GM19193 (cell line): ENCODE data around the gene DGKH.

Experiments used
- POLR2A ChIP-seq: IDR thresholded peaks from 4 replicates; pipeline ENCODE4 v1.6.1; 2011; ENCODE audit not compliant: insufficient read depth, insufficient read length; ENCODE audit errors: extremely low read depth

The DGKH gene

DNA sequence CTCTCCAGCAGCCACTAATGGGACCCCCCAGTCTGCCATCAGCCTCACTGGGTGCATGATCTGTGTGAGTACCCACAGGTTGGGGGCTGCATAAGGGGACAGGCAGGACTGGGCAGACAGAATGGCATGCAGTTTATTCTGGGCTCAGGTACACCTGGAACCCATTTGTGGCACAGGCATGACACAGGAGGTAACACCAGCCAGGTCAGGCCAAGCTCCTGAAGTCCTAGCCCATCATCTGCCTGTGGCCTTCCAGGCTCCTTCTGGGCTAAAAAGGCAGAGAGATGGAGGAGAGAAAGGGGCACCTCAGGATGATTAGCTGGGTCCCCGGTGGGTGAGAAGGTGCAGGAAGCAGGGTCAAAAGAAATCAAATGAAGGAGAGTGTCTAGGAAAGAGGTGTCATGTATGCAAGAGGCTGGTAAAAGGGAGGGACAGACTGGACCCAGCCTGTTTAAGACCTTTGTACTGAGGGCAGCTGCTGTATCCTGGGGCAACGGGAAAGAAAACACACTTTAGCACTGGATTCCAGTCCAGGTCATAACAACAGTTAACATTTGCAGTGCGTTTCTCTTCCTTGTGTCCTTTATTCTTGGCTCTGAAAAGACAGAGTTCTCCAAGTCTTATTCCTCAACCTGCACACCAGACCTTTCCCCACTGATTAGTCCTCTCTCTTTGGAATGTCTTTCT lies 20.2 kb upstream of the DGKH start:
- no peak for TF ChIP-seq POLR2A

DNA sequence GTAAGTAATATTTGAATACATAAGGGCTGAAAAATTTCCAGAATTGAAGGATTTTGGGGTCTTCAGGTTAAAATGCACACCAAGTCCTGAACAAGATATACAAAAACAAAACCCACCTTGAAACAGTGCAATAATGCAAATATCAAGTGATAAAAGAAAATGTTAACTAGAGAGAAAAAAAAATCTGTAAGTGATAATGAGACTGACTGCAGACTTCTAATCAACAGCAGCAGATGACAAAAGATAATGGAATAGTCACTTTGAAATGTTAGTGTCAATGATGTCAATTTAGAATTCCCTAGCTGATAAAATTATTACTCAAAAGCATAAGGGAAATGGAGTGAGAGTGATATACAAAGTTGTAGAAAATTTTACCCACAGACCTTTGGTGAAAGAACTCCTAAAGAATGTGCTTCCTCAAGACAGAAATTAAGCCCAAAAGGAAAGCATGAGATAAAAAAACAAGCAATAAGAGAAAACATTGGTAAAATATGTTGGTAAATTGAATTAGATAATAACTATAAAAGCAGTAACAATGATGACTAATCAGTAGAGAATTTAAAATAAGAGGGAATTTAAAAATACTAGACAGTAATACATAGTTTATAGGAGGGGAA lies 12.4 kb upstream of the DGKH start:
- TF ChIP-seq POLR2A, result no peak

DNA sequence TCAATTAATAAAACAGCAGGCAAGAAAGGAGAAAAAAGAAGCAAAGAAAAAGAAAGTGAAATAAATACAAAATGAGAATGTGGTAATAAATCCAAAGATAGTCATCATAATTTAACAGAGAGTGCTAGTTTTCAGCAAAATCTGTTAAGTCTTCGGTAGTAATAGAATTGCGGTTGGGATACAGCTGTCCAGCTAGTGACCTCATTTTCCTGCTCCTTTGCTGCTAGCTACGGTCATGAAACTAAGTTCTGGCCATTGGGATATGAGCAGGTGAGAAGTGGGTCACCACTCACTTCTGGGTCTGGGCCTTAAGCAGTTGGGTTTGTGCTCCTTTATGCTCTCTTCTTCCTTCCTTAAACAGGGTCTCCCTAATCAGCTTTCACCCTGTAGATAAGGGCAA lies 11.7 kb upstream of the DGKH start:
- TF ChIP-seq POLR2A, result no peak

DNA sequence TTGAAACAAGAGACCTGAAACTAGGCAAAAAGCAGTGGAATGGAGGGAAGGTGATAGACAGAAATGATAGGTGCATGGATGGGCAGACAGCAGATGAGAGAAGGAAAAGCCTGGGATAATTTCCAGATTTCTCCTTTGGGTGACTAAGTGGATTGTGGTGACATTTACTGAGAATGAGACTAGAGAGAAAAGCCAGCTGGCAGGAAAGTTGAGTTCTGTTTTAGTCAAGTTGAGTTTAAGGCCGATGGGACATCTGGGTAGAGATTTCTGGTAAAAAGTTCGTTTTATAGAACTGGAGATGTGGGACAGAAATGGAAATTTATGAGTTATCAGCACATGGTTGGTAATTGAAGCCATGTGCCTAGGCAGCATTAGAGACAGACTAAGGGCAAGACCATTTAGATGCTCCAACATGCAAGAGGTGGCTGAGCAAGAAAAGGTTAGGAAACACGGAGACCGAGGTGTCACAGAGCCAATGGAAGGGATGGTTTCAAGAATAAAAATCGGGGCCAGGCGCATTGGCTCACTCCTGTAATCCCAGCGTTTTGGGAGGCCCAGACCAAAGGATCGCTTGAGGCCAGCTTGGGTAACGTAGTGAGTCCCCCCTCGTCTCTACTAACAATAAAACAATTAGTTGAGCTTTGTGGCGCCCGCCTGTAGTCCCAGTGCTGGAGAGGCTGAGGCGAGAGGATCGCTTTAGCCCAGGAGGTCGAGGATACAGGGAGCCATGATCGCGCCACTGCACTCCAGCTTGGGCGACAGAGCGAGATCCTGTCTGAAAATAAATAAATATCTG lies 9.6 kb upstream of the DGKH start:
- TF ChIP-seq POLR2A, result no peak

DNA sequence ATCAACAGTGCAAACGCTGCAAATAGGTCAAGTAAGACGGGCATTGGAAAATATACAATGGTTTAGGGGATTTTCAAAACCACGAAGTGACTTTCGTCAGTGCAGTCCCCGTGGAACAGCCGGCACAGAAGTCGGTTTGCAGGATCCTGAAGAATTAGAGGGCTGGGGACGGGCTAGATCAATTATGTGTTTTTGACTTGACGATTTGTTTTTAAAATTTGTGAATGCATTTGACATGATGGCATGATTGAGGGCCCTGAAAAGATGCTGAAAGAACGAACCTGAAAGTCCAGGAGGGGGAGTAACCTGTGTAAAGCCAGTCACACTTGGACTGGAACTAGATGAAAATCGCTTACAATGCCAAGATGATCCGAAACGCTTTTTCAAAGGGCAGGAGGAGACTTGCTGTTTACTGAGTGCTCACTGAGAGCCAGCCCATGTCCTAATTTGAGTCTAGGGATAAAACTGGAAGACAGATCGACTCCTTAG lies 8.9 kb upstream of the DGKH start:
- TF ChIP-seq POLR2A, result no peak

DNA sequence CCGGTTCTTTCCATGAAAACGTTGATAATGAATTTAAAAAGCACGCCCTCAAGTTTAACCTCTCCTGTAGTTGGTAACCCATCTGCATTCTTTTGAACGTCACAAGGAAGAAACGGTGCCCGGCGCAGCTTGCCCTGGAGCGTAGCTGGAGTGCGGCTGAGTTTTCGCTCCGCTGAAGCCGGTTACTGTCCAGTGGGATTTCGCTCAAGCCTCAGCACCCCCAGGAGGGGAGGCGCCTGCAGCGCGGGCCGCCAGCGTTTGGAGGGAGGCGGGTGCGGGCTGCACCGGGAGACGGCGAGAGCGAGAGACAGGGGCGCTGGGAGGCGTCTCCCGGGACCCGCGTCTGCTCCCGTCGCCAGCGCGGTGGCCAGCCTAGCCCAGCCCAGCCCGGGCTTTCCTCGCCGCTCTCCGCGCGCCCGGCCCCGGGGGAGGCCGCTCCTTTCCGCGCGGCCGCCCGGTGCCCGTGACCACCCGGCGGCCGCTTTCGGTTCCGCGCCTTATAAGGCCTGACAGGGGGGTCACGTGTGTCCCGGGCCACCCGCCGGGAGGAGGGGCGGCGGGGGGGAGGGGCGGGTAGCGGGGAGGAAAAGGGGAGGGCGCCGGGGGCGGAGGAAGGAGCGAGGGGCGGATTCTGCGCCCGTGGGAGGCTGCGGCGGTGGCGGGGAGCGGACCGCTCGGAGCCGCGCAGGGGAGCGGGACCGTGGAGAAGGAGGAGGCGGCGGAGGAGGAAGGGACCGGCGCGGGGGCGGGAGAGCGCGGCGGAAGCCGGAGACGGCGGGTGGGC lies 8.3 kb upstream of the DGKH start:
- TF ChIP-seq POLR2A, result peak; percentile 98

DNA sequence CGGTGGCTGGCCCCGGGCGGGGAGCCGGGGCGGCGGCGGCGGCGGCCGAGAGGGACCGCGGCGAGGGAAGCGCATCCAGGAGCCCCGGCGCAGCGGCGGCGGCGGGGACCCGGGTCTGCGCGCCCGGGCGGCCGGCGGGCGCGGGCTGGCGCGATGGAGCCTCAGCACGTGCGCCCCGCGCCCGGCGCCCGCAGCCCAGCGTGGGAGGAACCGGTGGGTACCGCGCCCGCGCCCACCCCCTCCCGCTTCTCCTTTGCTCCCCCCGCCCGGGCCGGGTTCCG lies 7.8 kb upstream of the DGKH start:
- TF ChIP-seq POLR2A, result no peak

DNA sequence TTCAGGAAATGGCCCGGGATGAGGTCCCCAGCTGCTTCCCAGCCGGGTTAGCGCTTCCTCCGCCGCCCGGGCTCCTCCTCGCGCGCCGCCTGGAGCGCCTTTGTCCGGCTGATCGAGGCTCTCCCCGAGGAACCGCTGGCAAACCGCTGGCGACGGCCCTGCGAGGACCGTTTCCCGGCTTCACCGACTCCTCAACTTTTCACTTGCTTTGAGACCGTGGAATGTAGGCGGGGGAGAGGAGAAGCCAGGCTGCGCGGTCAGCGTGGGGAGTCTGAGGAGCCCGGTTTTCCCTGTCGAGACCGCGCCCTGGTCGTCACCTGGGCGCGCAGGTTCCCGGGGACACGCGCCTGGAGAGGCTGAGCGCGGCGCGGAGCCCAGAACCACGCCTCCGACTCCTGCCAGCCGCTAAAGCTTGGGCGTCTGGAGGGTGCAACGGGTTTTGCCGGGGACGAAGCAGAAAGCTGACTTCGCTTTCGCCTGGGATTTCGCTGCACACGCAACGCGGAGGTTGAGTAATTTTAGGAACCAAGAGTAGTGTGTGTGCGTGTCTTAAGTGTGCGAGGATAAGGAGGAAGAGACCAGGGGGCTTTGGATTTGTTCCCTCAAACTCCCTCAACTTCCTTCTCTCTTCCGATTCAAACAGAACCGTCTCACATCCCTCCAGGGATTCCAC lies 7.3 kb upstream of the DGKH start:
- peak; percentile 38 for TF ChIP-seq POLR2A

DNA sequence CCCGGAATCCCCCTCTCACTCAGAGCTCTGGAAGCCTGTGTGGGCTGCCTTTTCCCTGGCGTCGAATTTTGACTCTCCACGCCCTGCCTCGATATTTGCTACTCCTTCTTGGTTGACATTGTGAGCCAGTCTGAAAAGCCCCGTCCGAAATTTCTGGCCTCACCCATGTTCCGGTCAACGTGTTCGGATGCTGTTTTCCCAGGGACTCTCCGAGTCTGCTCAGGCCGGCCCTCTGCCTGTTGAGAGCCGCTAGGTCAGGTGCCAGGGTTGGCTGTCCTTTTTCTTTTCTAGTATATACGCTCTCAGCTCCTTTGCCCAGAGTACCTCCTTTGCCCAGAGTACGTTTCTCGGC lies 6.8 kb upstream of the DGKH start:
- TF ChIP-seq POLR2A, result peak; percentile 35

DNA sequence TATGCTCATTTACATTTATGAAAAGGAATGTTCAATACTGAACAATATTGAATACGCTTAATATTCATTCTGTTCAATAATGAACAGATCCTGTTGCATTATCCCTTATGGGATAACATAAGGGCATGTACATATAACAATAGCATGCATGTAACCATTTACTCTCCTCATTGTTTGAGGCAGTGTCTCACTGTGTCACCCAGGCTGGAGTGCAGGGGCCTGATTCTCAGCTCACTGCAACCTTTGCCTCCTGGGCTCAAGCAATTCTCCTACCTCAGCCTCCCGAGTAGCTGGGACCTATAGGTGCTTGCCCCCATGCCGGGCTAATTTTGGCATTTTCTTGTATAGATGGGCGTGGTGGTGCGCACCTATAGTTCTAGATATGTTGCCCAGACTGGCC lies 4.8 kb upstream of the DGKH start:
- no peak for TF ChIP-seq POLR2A

DNA sequence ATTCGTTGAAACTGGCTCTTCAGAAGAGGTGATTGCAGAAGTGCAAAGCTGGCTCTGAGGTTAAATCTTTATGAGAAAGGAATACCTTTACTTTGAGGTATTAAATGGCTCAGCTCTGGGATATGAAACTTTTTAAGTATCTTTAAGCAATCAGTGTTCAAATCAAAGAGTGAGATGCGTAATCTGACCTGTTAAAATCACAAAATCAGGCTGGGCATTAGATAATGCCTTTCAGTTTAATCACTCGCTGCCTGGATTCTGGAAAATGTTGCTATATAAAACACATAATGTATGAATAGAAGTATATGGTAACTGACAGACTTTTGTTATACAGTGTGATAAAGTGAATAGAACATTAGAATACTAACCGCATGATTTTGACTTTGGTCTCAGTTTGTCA lies 2.0 kb upstream of the DGKH start:
- TF ChIP-seq POLR2A, result no peak

DNA sequence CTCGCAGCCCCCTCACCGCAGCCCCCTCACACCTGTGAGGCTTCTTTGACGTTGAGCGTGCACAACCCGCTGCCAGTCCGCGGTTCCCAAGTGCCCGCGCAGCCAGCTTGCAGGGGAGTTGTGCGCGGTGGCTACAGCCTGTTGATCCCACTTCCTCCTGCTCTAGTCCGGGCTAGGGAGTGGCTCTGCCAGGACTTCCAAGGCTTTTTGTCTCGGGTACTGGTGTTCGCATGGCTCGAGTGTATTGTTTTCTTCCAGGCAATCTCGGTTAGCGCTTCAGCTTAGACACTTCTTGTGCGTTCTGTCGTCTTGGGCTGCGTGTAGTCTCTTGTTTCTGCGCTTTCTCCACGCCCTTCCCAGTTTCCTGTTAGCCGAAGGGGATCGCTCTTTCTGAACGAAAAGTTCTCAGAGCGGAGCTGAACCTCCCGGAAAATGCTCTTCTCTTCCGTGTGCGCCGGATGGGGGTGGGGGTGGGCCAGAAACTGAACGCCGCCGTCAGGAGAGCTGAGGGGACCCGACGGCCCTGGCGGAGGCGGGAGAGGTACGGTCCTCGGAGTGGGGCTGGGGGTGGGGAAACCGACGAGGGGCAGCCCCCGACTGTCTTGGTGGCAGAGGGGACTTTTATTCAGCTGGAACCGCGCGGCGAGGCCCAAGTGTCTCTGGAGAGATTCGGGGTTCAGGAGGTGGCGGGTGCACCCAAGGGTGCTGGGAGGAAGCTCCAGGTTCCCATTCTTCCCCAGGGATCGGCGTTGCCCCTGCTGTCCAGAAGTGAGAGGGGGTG lies 697 bp upstream of the DGKH start:
- no peak for TF ChIP-seq POLR2A

DNA sequence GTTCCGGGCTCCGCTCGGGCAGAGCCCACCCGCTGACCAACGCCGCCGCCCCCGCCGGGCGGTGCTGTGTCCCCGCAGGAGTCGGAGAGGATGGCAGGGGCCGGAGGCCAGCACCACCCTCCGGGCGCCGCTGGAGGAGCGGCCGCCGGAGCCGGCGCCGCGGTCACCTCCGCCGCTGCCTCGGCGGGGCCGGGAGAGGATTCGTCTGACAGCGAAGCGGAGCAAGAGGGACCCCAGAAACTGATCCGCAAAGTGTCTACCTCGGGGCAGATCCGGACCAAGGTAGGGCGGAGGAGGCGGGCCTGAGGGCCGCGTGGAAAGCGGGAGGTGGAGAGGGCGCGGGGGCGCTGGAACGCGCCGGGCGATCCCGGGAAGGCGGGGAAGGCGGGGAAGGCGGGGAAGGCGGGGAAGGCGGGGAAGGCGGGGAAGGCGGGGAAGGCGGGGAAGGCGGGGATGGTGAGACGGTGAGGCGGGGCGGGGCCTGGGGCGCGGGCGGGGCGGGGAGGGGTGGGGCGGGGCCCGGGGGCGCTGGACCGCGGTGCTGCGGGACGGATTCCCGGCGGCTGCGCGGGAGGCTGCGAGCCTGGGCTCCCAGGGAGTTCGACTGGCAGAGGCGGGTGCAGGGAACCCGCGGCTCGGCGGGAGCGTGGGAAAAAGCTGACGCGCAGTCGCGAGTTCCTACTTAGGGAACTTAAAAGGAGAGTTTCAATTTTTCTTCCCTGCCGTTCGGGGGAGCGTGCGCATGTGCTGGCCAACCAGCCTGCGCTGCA lies 421 bp downstream of the DGKH start:
- TF ChIP-seq POLR2A, result peak; percentile 54
